Erythroblast (primary cell): Measurements from ENCODE around the gene FIS1.

ENCODE experiments used
- GATA1 ChIP-seq: IDR thresholded peaks from 2 replicates; pipeline ENCODE4 v1.6.1; 2011; ENCODE audit warnings: low read depth, mild to moderate bottlenecking, control low read depth, low read length, moderate library complexity
- POLR2A ChIP-seq: IDR thresholded peaks from 2 replicates; pipeline ENCODE4 v1.6.1; 2011; ENCODE audit warnings: mild to moderate bottlenecking, low read length

DNA sequence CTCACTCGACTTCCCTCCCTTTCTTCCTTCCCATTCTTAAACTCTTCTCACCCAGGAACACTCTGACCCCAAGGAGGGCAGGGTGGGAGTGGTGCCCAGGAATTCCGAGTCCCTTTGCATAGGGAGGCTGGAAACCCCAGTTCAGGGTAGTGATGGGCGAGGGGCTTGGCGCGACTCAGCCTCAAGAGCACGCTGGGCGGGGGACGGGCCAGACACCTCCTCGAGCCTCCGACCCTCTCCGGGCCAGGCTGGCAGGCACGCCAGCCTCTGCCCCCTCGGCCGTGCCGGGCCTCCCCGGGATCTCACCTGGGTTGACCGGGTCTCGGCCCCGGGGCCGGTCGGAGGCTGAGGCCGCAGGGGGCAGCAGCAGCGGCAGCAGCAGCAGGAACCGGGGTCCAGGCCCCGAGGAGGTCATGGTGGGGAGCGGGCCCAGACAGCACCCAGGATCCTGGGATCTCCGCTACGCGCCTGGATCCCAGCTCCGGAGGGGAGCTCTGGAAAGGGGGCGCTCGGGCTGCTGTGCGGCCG lies 28.0 kb downstream of the FIS1 start:
- TF ChIP-seq POLR2A (no peak), GATA1 (no peak)
